Glomerular visceral epithelial cell (primary cell): ENCODE measurements around the gene ARPC4.
"Not testable (repeated sequence)": the region's sequence is repeated elsewhere in the genome, so short reads cannot be mapped to it uniquely, and the experiment has no call there.

Experiments used
- DNase-seq: peaks from one replicate; pipeline ENCODE4 v3.0.0-alpha.2; 2016; ENCODE audit errors: extremely low spot score

ARPC4 gene

DNA sequence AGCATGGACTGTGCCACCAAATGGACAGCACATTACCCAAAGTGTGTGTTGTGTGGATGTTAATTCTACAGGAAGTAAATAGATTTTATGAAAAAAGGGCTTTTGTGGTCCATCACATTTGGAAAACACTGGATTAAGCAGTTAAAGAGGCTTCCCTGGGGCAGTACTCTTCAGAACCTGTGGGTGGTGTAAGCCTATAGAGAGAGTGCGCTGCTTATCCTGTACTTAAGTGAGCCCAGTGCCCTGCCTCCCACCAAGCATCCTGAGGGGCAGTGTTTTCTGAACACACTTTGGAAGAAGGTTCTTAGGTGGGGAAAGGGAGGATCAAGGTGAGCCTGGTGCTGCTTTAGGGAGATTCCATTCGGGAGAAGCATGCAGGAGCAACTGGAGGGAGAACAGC lies 28.1 kb downstream of the ARPC4 start:
- DNase-seq: no peak

DNA sequence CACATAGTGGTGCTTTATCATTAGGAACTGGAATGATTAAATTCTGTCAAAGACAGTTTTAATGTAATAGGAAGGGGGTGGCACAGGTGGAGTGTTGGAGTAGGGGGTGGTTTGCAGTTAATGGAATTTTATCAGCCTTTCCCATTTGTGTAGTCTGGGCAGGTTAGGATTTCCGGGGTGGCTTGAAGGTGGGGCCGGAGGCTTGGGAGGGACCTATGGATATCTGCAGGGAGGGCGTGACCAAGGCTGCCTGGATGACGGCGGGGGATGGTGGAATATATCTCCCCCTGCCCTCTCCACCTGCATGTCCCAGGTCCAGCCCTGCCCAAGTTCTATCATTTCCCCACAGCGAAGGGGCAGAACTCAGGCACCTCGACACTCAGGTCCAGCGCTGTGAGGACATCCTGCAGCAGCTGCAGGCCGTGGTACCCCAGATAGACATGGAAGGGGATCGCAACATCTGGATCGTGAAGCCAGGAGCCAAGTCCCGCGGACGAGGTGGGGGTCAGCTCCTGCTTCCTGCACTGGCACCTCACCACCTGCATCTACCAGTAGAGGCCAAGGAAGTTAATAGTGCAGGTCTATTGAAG lies 32.7 kb downstream of the ARPC4 start:
- no peak for DNase-seq

DNA sequence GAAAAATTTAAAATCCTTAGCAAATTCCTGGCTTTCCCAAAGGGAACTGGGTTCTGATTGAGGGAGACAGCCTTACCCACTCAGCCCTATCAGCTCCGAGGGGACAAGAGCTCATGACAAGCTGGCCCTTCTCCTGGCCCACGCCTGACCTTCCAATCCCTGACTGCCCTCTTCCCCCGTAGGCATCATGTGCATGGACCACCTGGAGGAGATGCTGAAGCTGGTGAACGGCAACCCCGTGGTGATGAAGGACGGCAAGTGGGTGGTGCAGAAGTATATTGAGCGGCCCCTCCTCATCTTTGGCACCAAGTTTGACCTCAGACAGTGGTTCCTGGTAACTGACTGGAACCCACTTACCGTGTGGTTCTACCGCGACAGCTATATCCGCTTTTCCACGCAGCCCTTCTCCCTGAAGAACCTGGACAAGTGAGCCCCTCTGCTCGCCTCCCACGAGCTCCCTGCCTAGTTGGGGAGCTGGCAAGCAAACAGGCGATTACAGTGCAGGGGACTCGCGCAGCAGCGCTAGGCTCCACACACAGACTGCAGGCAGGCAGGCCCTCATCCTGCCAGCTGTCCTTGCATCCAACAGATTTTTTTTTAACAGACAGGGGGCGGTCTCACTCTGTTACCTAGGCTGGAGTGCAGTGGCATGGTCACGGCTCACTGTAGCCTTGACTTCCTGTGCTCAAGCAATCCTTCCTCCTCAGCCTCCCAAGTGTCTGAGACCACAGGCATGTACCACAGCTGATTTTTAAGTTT lies 34.1 kb downstream of the ARPC4 start:
- DNase-seq: peak; percentile 24

DNA sequence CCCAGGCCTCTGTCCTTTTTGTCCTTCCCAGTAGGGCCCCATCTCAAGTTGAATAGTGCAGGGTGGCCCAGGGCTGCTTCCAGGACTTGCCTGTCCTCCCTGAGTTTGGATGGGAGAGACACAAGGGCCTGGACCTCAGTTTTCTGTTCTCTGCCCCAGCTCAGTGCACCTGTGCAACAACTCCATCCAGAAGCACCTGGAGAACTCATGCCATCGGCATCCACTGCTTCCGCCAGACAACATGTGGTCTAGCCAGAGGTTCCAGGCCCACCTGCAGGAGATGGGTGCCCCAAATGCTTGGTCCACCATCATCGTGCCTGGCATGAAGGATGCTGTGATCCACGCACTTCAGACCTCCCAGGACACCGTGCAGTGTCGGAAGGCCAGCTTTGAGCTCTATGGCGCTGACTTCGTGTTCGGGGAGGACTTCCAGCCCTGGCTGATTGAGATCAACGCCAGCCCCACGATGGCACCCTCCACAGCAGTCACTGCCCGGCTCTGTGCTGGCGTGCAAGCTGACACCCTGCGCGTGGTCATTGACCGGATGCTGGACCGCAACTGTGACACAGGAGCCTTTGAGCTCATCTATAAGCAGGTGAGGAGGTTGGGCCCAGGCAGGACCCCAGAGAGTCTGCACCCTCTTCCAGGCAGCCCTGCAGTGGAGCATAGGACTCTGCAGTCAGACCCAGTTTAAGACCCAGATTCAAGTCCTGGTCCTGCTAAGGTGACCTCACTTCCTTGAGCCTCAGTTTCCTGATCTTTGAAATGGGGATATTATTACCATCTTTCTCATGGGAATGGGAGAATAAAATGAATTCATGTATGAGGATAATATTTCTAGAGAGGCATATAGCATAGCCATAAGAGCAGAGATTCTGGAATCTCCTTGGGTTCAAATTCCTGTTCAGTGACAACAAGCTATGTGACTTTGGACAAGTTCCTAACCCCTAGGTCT lies 36.2 kb downstream of the ARPC4 start:
- DNase-seq: no peak

DNA sequence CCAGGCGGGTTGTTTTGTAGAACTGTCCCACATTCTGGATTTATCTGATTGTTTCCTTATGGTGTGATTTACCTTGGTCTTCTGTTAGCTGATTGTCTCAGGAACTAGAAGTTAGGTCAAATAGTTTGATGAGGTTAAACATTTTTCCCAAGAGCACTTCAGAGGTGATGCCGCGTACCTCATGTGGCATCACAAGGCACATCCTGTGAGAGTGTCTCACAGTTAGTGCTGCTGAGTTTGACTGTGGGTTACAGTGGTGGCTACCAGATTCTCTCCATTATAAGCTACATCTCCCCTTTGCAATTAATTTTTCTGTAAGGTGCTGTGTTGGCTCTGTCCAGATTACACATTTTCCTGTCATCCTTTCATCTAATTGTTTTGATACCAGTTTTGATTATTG lies 38.4 kb downstream of the ARPC4 start:
- no peak for DNase-seq

DNA sequence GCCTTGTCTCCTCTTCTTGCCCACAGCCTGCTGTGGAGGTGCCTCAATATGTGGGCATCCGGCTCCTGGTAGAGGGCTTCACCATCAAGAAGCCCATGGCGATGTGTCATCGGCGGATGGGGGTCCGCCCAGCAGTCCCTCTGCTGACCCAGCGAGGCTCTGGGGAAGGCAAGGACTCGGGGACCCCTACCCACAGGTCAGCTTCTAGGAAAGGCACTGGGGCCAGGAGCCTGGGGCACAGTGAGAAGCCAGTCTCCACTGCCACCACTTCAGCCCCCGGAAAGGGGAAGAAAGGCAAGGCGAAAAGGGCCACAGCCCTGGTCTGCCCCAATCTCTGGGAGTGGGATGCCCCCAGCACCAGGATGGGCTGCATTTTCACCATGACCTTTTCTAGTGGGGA lies 40.2 kb downstream of the ARPC4 start:
- no peak for DNase-seq

DNA sequence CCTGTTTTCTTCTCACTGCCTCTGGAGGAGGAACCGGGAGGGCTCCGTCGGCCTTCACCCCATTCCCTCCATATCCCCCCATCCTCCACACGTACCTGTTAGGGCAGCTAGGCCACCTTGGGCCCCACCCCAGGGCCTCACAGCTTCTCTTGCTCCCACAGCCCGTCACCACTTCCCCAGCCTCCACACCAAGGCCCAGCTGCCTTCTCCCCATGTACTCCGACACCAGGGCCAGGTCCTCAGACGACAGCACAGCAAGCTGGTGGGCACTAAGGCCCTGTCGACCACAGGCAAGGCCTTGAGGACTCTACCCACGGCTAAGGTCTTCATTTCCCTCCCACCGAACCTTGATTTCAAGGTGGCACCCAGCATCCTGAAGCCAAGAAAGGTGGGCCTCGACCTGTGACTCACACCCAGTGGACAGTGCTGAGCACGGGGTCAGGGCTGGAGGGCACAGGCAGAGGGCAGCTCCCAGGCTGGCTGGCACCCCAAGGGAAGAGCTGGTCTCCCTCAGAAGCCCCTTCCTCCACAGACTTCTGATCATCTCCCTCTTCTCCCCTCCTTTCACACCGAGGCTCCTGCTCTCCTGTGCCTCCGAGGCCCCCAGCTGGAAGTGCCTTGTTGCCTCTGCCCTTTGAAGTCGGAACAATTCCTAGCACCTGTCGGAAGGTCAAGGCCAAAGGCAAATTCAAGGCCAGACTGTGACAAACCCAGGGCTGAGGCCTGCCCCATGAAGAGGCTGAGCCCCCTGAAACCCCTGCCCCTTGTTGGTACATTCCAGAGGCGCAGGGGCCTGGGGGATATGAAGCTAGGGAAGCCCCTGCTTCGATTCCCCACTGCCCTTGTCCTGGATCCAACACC lies 41.9 kb downstream of the ARPC4 start:
- no peak for DNase-seq

DNA sequence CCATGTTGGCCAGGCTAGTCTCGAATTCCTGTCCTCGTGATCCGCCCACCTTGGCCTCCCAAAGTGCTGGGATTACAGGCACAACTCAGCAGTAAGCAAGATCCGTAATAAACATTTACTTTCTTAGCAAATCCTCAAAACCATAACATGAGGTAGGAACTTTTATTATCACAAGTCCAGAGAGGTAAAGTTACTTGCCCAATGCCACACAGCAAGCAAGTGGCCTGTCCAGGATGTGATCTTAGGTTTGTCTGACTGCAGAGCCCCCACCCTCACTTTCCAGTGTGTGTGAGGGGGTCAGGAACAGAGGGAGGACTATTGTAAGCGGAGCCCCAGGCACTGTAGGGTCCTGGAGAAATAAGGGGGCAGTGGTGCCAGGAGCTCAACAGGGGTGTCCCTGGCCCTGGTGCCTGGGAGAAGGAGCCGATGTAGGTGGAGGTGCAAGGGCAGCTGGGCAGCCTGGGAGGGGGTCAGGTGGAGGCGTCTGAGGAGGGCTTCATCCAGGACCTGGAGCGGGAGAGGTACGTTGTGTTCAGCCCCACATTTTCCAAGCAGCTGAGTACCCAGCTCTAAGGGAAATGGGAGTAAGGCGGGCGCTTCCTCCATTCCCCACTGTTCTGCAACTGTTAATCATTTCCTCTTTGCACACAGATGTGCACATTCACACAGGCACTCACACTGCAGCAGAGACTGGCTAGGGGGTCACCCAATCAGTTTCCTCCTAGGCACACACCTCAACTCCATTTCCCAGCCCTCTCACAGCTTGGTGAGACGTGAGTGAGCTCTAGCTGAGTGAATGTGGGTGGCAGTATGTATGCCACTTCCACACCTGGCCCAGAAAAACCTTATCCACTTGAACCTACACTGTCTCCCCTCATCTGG lies 45.1 kb downstream of the ARPC4 start:
- DNase-seq: no peak

DNA sequence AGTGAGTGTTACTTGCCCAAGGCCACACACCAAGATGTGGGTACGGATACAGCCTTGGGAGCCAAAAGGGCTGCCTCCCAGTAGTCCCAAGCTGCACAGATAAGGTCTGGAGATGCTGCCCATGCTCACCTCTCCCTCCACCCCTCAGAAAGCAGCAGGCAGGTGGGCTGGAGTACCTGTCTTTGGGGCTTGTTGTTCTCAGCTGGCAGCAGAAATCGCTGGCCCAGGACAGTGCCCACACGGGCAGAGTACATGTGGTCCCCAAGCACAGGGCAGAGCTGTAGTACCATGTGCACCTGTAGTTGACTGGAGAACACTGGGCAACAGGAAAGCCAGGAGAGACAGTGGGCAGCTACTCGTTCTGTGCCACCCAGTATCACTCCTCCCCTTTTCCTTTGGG lies 46.0 kb downstream of the ARPC4 start:
- DNase-seq: no peak

DNA sequence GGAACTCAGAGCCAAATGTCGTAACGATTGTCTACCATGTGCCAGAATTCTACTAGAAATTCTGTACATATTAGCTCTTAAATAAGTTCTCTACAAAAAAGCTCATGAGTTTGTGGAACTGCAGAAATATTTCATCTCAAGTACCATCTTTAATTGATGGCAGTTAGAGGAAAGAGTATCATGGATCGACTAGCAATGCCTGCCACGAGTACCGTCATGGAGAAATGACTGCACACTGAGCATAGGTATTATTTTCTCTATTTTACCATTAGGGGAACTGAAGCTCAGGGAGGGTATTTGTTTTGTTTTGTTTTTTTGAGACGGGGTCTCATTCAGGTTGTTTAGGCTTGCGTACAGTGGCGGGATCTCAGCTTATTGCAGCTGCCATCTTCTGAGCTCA lies 48.1 kb downstream of the ARPC4 start:
- no peak for DNase-seq

DNA sequence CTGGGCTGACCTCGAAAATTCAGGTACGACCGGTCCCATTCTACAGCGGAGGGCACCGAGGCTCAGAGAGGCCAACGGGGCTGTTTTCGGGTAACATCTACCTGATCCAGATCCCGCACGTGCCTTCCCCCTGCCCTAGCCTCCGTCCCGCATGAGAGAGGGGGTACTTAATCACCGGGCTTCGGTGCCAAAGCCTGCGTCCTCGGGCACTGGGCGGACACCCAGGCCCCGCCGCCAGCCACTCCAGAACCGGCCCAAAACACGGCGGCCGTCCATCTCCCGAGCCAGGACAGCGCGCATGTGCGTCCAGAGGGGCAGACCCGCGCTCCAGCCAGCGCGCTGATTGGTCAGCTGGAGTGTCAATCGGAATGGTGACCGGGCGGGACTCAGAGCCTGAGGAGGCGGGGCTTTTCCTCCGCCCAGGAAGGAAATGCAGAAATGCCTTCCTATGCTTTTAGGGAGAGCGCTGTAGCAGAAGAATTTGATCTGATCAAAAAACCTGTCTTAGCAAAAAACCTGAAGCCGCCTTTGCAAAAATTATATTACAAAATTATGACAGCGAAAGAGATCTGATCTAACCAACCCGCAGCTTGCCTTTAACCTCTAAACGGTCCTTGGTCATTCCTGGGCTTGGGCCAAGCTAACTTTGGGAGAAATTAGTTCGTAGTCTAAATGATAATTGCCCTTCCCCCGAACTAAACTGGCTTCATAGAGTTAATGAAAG lies 51.0 kb downstream of the ARPC4 start, which contains the start of gene RPUSD3:
Gene RPUSD3, minus strand, starts transcription at position 294 of the 724 bp plus-strand sequence. Its CDS starts 18 bp downstream, at position 276.
- peak; percentile 96 for DNase-seq

DNA sequence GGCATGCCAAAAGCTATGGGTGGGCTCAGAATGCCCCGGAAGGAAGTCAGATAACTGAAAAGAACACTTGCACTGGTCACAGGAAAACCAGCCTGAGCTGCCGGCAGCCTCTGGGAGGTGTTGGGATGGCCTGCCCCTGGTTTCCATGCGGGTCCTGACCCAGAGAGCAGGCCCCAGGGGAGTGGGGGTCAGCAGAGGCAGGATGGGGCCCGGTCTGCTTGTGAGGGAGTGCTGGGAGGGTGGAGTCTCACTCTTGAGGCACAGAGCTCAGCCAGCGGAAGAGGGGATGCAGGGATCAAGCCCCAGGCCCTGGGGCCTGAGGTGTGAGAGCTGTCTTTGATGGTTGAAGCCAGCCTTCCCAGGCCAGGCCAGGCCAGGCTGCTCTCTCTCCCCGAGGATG lies 53.3 kb downstream of the ARPC4 start:
- no peak for DNase-seq

DNA sequence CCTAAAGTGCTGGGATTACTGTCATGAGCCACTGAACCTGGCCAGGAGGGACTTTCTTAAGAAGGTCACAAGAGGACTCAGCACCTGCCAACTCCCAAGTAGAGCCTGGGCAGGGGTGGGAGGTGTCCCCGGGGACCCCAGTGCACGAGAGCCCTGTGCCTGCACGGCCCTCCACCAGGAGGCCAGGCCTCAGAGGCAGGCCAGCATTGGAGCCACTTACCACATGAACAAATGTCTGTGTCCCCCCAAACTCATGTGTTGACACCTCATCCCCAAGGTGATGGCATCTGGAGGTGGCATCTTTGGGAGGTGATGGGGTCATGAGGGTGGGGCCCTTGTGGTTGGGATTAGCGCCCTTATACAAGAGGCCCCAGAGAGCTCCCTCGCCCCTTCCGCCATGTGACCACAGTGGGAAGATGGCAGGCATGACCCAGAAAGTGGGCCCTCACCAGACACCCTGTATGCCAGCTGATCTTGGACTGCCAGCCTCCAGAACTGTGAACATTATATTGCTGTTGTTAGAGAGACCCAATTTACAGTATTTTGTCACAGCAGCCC lies 54.1 kb downstream of the ARPC4 start:
- no peak for DNase-seq

DNA sequence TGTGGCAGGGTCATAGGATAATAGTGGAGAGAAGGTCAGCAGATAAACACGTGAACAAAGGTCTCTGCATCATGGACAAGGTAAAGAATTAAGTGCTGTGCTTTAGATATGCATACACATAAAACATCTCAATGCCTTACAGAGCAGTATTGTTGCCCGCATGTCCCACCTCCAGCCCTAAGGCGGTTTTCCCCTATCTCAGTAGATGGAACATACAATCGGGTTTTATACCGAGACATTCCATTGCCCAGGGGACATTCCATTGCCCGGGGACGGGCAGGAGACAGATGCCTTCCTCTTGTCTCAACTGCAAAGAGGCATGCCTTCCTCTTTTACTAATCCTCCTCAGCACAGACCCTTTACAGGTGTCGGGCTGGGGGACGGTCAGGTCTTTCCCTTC lies 55.0 kb downstream of the ARPC4 start:
- DNase-seq: not testable (repeated sequence)

DNA sequence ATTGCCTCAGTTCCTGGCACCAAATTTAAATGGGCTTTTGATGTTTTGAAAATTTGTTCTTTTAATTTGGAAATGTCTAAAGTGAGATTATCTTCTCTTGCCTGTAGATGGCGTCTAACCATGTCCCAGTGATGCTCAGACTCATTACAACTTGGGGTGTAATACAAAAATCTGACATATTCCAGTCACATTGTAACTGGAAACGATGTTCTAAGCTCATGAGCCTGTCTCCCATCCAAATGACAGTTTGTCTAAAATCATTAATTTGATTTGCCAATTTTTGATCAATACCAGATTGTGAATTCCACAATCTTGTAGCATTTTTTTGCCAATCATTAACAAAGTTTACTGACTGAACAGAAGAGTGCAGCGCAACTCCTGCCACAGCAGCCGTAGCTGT lies 56.0 kb downstream of the ARPC4 start:
- DNase-seq: peak; percentile 29

DNA sequence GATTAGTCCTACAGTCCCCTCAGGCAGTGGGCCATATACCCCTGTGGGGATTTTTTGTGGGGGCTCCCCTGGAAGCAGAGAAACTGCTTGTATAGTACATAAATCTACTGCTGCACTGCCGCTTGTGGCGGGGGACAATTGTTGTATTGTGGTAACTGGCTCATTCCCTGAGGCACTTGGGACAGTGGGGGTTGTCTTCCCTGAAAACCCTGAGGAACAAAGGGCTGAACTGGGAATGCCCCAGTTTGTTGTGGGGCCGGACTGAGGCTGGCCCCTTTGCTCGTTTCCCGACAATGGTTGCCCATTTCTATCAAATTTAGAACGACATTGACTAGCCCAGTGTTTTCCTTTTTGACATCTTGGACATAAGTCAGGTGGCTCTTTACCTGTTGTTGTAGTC lies 58.5 kb downstream of the ARPC4 start:
- DNase-seq: not testable (repeated sequence)

DNA sequence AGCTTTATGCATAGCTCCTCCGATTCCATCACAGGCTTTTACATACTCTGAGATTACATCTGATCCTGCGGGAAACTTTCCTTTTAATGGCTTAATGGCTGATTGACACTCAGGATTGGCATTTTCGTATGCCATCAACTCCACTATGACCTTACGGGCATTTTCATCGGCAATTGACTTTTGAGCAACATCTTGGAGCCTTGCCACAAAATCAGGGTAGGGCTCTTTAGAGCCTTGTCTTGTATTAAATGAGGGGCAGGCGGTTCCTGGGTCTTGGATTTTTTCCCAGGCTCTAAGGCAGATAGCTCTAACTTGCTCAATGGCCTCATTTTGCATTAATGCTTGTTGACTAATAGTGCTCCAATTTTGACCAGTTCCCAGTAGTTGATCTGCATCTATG lies 59.0 kb downstream of the ARPC4 start:
- DNase-seq: not testable (repeated sequence)

DNA sequence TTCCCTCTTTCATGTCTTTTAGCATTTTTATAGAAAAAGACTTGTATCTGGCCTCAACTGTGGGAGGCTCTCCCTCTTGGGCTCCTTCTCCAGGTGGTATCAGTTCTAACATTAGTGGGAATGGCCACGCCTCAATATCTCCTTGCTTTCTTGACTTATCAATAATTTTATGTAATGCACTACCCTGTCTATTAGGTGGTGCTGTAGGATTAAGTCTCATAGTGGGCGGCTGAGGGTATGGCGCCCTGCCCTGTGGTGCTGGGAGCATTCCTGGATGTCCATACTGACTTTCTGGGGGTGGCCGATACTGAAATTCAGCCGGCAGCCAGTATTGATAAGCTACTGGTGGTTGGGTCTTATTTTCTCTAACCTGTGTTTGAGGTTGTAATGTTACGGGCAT lies 59.6 kb downstream of the ARPC4 start:
- DNase-seq: no peak

DNA sequence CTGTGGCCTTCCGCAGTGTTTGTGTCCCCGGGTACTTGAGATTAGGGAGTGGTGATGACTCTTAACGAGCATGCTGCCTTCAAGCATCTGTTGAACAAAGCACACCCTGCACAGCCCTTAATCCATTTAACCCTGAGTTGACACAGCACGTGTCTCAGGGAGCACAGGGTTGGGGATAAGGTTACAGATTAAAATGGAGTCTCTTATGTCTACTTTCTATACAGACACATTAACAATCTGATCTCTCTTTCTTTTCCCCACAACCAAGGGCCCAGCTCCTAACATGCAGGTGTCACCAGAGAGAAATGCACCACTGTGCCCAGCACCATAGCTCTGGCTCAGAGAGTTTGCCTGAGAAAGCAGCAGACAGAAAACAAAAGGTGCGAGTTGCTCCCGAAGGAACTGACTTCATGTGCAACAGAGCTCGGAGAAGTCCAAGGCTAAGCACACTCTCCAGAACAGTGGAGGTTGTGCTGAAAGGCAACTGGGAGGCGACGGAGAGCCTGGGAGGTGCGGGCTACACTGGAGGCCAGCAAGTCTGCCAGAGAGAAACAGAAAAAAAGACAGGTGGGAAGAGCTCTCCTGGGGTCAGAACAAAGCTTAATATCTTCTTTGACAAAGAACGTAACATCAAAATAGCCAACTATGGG lies 61.5 kb downstream of the ARPC4 start:
- DNase-seq: not testable (repeated sequence)
